Activated T-cell treated with anti-CD3 and anti-CD28 coated beads for 48 hours (primary cell): ENCODE results near the gene METTL27.
"Not testable (repeated sequence)": the region's sequence is repeated elsewhere in the genome, so short reads cannot be mapped to it uniquely, and the experiment has no call there.

Experiments used
- DNase-seq: peaks from one replicate; pipeline ENCODE4 v3.0.0-alpha.2; 2020; ENCODE audit warnings: low read depth

The METTL27 gene

DNA sequence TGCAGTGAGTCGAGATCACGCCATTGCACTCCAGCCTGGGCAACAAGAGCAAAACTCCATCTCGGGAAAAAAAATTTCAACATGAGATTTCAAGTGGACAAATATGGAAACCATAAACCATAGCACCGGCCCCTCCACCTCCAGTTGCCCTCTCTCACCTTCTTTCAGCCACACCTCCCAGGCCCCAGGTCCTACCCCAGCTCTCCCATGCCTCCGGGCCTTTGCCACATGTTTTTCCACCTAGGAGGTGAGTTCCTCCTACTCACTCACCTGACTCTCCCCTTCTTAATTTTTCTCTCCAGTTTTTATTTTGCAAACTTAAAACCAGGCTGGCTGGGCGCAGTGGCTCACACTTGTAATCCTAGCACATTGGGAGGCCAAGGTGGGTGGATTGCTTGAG lies 25.2 kb downstream of the METTL27 start:
- no peak for DNase-seq

DNA sequence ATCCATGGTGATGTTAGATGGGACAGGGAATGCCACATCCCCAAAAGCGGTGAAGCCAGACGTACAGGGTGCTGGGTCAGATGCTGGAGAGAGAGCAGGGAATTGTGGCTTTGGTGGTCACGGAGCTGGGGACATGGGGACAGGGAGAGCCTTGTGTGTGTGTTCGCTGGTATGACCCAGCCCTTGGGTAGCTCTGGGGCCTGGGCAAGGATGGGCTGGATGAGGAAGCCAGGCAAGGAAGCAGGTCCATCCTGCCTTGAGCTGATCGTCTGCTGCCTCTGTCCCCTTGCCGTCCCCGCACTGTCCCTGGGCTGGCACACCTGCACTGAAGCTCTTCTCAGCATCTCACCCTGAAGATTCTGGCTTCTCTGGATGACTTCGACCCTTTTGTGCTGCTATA lies 26.9 kb downstream of the METTL27 start:
- DNase-seq, result no peak

DNA sequence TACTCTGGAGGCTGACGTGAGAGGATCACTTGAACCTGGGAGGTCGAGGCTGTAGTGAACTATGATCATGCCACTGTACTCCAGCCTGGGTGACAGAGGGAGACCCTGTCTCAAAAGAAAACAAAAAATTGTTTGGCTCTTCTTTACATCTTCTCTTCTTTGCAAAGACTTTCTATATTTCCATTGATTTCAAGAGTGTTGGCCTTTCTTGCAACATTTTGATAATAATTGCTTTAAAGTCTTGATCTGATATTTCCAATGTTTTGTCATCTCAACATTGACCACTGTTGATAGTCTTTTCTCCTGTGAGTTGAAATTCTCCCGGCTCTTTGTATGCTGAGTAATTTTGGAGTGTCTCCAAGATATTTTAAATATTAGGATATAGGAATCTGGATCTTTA lies 29.3 kb downstream of the METTL27 start:
- no peak for DNase-seq

DNA sequence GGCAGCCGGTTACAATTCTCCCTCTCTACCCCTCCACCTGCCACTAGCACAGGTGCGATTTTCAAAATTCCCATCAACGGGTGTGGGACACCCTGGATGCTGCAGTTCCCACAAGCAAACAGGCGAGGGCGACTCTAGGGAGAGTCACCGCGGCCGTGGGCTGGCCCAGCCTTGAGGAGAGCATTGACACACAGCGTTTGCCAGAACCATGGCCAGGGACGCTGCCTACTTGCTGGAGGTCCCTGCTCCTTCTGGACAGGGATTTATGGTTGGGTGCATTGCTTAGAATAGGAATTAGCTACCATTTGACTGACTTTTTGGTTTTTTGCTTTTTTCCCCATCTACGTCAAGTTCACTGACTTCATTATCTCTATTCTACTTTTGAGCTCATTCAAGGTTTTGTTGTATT lies 30.6 kb downstream of the METTL27 start:
- DNase-seq, result peak; percentile 58

DNA sequence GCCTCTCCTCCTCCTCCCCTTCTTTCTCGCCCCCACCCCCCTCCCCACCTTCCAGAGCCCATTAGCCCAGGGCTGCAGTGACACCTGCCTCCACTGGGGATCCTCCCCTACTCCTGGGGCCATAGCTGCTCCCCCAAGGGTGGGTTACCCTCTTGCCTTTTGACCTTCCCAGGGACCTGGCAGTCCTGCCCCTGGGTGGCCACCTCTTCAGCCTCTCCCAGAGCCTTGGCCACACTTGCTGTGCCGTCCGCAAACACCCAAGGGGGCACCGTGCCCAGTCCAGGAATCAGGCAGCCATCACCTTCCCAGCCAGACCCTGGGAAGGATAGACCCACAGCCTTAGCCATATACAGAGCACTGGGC lies 31.3 kb downstream of the METTL27 start:
- DNase-seq, result no peak

DNA sequence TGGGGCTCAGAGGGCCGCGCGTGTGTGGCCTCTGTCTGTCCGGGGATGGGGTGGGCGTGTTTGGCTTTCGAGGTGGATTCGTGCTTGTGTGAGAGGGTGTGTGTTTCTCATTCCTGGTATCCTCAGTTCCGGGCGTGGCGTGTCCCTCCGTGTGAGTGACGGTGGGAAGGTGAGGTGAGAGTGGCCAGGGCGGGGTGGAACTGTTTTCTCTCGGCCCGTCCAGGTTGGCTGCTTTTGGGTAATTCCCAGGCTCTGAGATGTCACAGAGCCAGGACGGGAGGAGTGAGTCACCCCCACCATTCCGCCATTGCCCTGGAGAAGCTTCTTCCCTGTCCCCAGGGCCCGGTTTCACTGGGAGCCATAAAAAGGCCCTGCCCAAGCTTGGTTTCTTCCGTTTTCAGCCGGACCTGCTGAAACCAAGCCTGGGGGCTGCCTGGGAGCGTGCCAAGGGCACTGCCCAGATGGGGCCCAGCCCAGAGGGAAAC lies 32.8 kb downstream of the METTL27 start:
- no peak for DNase-seq

DNA sequence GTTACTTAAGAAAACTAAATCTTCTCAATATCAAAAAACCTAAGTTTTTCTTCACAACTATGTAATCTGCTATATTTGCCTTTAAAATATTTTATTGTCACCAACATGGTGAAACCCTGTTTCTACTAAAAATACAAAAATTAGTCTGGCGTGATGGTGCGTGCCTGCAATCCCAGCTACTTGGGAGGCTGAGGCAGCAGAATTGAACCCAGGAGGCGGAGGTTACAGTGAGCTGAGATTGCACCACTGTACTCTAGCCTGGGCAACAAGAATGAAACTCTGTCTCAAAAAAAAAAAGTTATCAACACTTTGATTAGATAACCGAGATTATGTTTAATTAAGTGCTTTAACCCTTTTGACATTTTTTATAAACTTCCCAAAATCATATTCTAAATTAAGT lies 39.9 kb downstream of the METTL27 start:
- no peak for DNase-seq

DNA sequence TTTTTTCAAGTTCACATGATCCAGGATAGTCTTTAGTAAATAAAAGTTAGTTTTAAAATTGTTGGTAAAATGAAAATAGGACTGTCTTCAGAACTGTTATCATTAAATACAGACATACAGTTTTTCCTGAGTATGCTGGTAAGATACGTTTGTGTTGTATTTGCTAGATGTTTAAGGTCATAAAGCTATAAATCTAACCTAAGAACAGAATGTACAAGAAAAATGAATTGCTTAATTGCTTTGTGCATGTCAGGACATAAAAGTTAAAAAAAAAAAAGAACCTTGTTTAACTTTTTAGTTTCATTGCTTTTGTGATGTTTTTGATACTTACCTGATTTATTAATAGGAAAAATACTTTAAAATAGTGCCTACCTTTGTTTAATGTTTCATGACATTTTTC lies 40.7 kb downstream of the METTL27 start:
- DNase-seq, result no peak

DNA sequence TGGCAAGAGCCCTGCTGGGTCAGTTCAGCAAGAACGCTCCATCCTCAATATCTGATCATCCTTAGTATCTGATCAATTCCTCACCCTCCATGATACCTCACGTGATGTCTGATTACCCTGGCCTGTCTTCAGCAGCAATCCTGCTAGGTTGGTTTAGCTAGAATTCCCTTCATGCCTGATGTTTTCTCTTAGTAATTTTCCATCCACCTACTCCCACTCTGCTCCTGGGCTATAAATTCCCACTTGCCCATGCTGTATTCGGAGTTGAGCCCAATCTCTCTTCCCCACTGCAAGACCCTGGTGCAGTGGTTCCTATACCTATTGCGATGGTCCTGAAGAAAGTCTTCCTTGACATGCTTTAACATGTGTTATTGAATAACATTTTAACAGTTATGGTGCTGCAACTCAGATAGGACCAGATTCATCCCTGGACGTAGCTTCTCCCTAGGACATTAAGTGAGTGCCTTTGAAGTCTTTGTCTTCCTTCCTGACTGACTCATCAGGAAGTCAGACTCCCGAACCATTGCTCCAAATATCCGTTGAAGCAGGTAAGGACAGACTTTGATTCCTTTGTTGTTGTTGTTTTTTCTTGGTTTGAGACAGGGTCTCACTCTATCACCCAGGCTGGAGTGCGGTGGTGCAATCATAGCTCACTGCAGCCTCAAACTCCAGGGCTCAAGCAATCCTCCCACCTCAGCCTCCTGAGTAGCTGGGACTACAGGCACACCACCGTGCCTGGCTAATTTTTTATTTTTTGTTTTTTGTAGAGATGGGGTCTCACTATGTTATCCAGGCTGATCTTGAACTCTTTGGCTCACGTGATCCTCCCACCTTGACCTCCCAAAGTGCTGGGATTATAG lies 42.8 kb downstream of the METTL27 start:
- DNase-seq, result no peak

DNA sequence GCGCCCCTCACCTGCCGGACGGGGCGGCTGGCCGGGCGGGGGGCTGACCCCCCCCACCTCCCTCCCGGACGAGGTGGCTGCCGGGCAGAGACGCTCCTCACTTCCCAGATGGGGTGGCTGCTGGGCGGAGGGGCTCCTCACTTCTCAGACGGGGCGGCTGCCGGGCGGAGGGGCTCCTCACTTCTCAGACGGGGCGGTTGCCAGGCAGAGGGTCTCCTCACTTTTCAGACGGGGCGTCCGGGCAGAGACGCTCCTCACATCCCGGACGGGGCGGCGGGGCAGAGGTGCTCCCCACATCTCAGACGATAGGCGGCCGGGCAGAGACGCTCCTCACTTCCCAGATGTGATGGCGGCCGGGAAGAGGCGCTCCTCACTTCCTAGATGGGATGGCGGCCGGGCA lies 45.1 kb downstream of the METTL27 start:
- not testable (repeated sequence) for DNase-seq

DNA sequence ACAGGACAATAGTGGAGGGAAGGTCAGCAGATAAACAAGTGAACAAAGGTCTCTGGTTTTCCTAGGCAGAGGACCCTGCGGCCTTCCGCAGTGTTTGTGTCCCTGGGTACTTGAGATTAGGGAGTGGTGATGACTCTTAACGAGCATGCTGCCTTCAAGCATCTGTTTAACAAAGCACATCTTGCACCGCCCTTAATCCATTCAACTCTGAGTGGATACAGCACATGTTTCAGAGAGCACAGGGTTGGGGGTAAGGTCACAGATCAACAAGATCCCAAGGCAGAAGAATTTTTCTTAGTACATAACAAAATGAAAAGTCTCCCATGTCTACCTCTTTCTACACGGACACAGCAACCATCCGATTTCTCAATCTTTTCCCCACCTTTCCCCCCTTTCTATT lies 45.7 kb downstream of the METTL27 start:
- DNase-seq, result not testable (repeated sequence)

DNA sequence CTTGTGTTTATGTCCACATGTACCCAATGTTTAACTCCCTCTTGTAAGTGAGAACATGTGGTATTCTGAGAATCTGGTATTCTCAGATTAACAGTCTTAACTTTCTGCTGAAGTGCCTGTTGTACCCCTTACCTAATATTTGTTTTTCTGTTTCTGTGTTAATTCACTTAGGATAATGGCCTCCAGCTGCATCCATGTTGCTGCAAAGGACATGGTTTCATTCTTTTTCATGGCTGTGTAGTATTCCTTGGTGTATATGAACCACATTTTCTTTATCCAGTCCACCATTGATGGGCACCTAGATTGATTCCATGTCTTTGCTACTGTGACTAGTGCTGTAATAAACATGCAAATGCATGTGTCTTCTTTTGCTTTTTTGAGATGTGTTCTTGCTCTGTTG lies 47.1 kb downstream of the METTL27 start:
- DNase-seq, result not testable (repeated sequence)

DNA sequence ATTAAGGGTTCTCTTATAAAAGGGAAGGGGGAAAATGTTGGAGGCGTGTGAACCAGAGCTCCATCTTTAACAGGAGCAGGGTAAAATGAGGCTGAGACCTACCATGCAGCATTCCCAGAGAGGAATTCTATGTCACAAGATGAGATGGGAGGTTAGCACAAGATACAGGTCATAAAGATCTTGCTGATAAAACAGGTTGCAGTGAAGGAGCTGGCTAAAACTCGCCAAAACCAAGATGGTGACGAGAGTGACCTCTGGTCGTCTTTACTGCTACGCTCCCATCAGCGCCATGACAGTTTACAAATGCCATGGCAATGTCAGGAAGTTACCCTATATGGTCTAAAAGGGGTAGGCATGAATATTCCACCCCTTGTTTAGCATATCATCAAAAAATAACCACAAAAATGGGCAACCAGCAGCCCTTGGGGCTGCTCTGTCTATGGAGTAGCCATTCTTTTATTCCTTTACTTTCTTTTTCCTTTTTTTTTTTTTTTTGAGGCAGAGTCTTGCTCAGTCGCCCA lies 51.1 kb downstream of the METTL27 start:
- not testable (repeated sequence) for DNase-seq

DNA sequence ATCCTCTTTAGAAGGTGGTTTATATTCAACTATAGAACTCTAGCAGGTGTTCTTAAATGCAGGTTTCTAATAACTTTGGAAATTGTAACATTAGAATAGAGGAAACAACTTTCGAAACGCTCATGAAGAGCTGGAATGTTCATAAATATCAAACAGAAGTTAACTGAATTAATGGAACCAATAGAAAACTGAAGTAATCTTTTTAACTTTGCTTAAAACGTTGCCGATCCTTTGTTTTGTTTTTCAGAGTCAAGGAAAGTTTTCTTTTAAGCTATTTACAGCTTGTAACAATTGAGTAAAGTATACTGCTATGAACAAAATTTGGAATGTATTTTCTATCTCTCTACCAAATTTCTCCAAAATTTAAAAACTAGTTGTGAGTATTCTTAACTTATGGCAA lies 53.3 kb downstream of the METTL27 start:
- no peak for DNase-seq

DNA sequence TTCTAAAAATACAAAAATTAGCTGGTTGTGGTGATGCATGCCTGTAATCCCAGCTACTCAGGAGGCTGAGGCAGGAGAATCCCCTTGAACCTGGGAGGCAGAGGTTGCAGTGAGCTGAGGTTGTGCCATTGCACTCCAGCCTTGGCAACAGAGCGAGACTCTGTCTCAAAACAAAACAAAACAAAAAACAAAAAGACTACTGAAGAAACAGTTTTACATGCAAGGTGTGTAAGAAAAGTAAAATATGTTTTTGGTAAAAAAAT lies 54.6 kb downstream of the METTL27 start:
- DNase-seq, result not testable (repeated sequence)

DNA sequence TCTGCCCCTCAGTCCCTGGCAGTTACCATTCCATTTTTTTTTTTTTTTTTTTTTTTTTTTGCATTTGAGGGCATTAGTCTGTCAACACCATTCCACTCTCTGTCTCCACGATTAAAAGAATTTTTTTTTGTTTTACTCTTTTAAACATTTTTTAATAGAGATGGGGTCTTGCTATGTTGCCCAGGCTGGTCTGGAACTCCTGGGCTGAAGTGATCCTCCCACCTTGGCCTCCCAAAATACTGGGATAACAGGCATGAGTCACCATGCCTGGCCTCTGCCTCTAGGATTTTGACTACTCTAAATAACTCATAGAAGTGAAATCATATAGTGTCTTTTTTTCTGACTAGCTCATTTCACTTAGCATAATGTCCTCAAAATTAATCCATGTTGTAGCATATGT lies 55.7 kb downstream of the METTL27 start:
- no peak for DNase-seq
